Measurements from ENCODE around the gene CIART.

DNA sequence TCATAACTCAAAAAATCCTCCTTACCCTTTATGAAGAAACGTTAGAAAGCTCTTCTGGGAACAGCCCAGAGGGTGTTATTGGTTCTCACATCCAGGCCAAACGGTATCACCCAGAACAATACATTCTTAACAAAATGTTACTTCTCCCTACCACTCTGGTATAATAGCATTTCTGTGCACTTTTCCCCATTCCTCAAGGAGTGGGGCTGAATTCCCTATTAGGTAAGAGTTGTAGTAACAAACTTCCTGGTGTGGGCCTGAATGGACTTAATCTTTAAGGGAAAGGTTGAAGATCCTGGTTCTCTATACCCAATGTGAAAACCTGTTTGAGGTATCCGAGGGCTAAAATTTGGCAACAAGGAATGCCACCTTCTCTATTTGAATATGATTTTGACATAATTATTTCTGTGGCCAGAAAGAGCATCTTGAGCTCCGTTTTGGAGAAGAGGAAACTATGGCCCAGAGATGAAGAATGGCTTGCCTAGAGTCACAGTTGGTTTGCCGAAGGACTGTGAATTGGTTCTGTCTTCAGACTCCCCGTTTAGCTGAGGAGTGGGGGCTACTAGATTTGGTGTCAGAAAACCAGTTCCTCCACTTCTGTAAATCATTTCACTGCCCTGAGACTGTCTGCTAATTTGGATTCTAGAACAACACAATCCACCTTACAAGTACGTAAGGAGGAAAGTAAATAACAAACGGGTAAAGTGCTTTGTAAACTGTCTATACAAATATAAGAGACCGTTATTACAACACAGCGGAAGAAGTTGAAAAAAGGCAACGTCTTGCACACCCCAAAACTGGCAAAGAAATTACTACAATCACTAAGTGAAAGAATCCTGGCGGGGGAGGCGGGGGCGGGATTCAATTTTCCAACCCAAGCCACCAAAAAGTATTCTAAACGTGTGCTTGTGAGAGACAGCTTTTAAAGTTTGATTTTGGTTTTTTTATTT is 48.7 kb upstream of the CIART start:
- TF ChIP-seq, protein P1, sequence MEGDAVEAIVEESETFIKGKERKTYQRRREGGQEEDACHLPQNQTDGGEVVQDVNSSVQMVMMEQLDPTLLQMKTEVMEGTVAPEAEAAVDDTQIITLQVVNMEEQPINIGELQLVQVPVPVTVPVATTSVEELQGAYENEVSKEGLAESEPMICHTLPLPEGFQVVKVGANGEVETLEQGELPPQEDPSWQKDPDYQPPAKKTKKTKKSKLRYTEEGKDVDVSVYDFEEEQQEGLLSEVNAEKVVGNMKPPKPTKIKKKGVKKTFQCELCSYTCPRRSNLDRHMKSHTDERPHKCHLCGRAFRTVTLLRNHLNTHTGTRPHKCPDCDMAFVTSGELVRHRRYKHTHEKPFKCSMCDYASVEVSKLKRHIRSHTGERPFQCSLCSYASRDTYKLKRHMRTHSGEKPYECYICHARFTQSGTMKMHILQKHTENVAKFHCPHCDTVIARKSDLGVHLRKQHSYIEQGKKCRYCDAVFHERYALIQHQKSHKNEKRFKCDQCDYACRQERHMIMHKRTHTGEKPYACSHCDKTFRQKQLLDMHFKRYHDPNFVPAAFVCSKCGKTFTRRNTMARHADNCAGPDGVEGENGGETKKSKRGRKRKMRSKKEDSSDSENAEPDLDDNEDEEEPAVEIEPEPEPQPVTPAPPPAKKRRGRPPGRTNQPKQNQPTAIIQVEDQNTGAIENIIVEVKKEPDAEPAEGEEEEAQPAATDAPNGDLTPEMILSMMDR (IDR thresholded peaks at IDR 0.05 in 8 of 11, conservative IDR thresholded peaks at IDR 0.05 in 3 of 11) = no peak
- no peak for TF ChIP-seq POLR2A (IDR thresholded peaks at IDR 0.05)
- TF ChIP-seq POLR2AphosphoS5 (IDR thresholded peaks at IDR 0.05) = no peak

Data from spleen (tissue), 7 donors.